ENCODE measurements around the gene DLGAP1. TPM values are rescaled to one million over a fixed set of nuclear protein-coding genes. Genes with fewer than 3 reads are reported as not detected.

DLGAP1 gene
- total RNA-seq, 4 donors from 2014 or later = 0.22 to 1.5 (median 0.56) TPM

DNA sequence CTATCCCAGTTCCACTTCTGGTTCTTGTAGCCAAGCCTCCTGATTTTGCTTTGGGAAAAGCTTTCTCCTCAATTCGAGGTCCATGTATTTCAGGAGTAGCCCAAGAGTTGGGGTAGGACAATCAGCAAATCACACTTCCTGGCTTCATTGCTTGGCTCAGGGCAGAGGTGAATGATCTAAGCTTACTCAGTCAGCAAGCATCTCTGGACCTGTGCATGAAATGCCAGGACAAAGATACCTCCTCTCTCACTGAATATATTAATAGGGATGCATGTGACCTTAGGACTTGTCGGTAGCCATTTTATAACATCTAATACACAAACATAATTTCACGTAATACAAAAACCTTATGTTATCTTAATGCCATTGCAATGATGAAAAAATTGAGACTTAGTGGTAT is 632.0 kb downstream of the DLGAP1 start:
- no peaks in the 10 kb centered on the region for H3K27me3 ChIP-seq
- WGBS, 2 donors (ENCODE audit: low coverage in 1 of 2) = 93 to 98% methylated on average over 2 to 3 of the region's 3 CpGs
- H3K4me3 ChIP-seq = no peak overlapping the region
- no peak for ATAC-seq
- H3K4me1 ChIP-seq = no peaks in the 10 kb centered on the region
- H3K36me3 ChIP-seq = no peaks in the 10 kb centered on the region
- no peaks in the 10 kb centered on the region for H3K9me3 ChIP-seq
- TF ChIP-seq POLR2A (IDR thresholded peaks at IDR 0.05) (no peak), EP300 (IDR thresholded peaks at IDR 0.05) (no peak), POLR2AphosphoS5 (IDR thresholded peaks at IDR 0.05) (no peak)
- TF ChIP-seq, protein P1, sequence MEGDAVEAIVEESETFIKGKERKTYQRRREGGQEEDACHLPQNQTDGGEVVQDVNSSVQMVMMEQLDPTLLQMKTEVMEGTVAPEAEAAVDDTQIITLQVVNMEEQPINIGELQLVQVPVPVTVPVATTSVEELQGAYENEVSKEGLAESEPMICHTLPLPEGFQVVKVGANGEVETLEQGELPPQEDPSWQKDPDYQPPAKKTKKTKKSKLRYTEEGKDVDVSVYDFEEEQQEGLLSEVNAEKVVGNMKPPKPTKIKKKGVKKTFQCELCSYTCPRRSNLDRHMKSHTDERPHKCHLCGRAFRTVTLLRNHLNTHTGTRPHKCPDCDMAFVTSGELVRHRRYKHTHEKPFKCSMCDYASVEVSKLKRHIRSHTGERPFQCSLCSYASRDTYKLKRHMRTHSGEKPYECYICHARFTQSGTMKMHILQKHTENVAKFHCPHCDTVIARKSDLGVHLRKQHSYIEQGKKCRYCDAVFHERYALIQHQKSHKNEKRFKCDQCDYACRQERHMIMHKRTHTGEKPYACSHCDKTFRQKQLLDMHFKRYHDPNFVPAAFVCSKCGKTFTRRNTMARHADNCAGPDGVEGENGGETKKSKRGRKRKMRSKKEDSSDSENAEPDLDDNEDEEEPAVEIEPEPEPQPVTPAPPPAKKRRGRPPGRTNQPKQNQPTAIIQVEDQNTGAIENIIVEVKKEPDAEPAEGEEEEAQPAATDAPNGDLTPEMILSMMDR (IDR thresholded peaks at IDR 0.05) = no peak
- no peak overlapping the region for H3K27ac ChIP-seq

GRCh38 chr18:3821524-3821923 is 633.6 kb downstream of the DLGAP1 start:
- Histone ChIP-seq H3K36me3 (no peaks in the 10 kb centered on the region), H3K4me1 (no peaks in the 10 kb centered on the region), H3K9me3 (no peaks in the 10 kb centered on the region), H3K4me3 (no peak overlapping the region), H3K27ac (no peak overlapping the region), H3K27me3 (no peaks in the 10 kb centered on the region)
- no peak for TF ChIP-seq POLR2A (IDR thresholded peaks at IDR 0.05)
- no peak for TF ChIP-seq POLR2AphosphoS5 (IDR thresholded peaks at IDR 0.05)
- TF ChIP-seq EP300 (IDR thresholded peaks at IDR 0.05) = no peak
- TF ChIP-seq, protein P1 (IDR thresholded peaks at IDR 0.05) = no peak
- WGBS, 2 donors (ENCODE audit: low coverage in 1 of 2) = 47 to 60% methylated on average over 3 to 4 of the region's 4 CpGs
- ATAC-seq = no peak

DNA sequence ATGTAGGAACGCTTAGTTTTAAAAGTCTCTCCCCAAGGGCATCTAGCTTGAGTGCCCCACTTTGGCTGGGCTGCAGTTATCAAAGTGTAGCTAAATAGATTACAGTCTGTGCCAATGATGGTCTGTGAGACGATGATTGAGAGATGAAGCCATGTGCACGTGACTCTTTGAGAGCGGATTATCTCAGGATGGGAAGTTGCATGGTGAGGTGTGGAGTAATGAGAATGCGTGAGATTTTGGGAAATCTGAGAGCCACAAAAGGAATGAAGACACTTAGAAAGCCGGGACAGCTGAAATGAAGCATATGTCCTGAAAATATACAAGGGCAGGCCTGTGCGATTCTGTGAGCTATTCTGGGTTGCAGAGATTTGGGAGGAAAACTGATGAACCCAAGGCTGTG is 635.1 kb downstream of the DLGAP1 start:
- TF ChIP-seq, protein P1 (IDR thresholded peaks at IDR 0.05) = no peak
- TF ChIP-seq POLR2A (IDR thresholded peaks at IDR 0.05) = no peak
- no peak for TF ChIP-seq EP300 (IDR thresholded peaks at IDR 0.05)
- no peak for TF ChIP-seq POLR2AphosphoS5 (IDR thresholded peaks at IDR 0.05)
- ATAC-seq = no peak
- no peak overlapping the region for H3K27ac ChIP-seq
- H3K27me3 ChIP-seq = no peaks in the 10 kb centered on the region
- H3K4me1 ChIP-seq = no peaks in the 10 kb centered on the region
- WGBS, 2 donors (ENCODE audit: low coverage in 1 of 2) = 60 to 69% methylated on average over 3 to 7 of the region's 7 CpGs
- no peaks in the 10 kb centered on the region for H3K9me3 ChIP-seq
- no peak overlapping the region for H3K4me3 ChIP-seq
- H3K36me3 ChIP-seq = no peaks in the 10 kb centered on the region

GRCh38 chr18:3816610-3817363 is 638.3 kb downstream of the DLGAP1 start:
- Histone ChIP-seq H3K9me3 (no peaks in the 10 kb centered on the region), H3K36me3 (no peaks in the 10 kb centered on the region), H3K27me3 (no peaks in the 10 kb centered on the region), H3K4me3 (no peak overlapping the region), H3K4me1 (no peaks in the 10 kb centered on the region), H3K27ac (no peak overlapping the region)
- 57 to 58% methylated on average over 3 of the region's 3 CpGs for WGBS, 2 donors (ENCODE audit: low coverage in 1 of 2)
- peak; percentile 88 for ATAC-seq
- TF ChIP-seq, protein P1 (IDR thresholded peaks at IDR 0.05) = no peak
- TF ChIP-seq POLR2AphosphoS5 (IDR thresholded peaks at IDR 0.05) (peak; percentile 68), POLR2A (IDR thresholded peaks at IDR 0.05) (no peak), EP300 (IDR thresholded peaks at IDR 0.05) (no peak)

- no peak for ATAC-seq
- Histone ChIP-seq H3K27me3 (no peaks in the 10 kb centered on the region), H3K36me3 (no peaks in the 10 kb centered on the region), H3K27ac (no peak overlapping the region), H3K9me3 (no peaks in the 10 kb centered on the region), H3K4me3 (no peak overlapping the region), H3K4me1 (no peaks in the 10 kb centered on the region)
- no peak for TF ChIP-seq EP300 (IDR thresholded peaks at IDR 0.05)
- TF ChIP-seq, protein P1 (IDR thresholded peaks at IDR 0.05) = no peak
- no peak for TF ChIP-seq POLR2AphosphoS5 (IDR thresholded peaks at IDR 0.05)
- TF ChIP-seq POLR2A (IDR thresholded peaks at IDR 0.05) = no peak
- 83 to 89% methylated on average over 2 of the region's 2 CpGs for WGBS, 2 donors (ENCODE audit: low coverage in 1 of 2)
Observed at GRCh38 chr18:3815991-3816390, 639.1 kb downstream of the DLGAP1 start.

Data from gastroesophageal sphincter (tissue), 4 donors.